ENCODE data around the gene FAM174C. TPM values are rescaled to one million over a fixed set of nuclear protein-coding genes. Genes with fewer than 3 reads are reported as not detected.

The FAM174C gene
- total and polyA plus RNA-seq, 10 of the 15 experiments (the other 5 are each of a cell fraction or from before 2014, with no cell fraction given) = 0.89 to 94.6 (median 43.6) TPM

DNA sequence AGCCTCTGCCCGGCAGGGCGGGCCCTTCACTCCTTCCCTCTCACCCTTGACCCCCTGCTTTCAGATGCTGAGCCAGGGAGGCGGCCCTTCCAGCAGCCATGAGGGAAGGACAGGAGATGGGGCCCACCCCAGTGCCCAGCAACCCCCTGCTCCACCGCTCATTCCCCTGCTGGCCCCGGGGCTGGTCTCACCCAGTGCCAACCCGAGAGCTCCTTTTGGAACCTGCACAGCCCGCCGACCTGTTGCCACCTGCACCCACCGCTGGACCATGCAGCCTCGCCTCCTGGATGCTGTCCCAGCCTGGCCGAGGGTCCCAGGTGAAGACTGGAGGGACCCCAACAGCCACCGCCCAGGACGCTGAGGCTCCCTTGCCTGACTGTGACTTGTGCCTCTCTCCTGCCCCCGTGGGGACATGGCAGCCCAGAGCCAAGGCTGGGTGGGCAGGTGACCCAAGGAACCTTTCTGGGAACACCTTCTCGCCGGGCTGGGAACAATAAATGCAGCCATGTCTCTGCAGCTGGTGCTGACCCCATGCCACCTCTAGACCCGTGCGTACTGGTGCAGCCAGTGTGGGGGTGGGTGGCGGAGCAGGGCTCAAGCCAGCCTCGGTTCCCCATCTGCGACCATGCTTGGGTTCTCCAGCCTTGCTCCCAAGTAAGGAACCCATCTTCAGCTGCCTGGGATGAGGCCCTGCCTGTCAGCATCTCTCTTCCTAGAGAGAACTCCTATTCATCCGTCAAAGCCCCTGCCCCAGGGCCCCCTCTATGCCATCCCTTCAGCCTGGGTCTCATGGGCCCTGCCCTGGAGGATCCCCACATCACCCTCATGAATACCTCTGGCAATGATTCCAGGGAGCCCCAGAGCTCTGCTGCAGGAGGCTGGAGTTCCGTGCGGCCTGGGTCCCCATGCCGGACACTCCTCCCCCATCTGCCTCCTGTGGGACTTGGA, 3.7 kb downstream of the FAM174C start (continued):
- TF ChIP-seq, protein P1, sequence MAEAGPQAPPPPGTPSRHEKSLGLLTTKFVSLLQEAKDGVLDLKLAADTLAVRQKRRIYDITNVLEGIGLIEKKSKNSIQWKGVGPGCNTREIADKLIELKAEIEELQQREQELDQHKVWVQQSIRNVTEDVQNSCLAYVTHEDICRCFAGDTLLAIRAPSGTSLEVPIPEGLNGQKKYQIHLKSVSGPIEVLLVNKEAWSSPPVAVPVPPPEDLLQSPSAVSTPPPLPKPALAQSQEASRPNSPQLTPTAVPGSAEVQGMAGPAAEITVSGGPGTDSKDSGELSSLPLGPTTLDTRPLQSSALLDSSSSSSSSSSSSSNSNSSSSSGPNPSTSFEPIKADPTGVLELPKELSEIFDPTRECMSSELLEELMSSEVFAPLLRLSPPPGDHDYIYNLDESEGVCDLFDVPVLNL (IDR thresholded peaks at IDR 0.05; ENCODE audit: low read depth, low read length) = no peak

DNA sequence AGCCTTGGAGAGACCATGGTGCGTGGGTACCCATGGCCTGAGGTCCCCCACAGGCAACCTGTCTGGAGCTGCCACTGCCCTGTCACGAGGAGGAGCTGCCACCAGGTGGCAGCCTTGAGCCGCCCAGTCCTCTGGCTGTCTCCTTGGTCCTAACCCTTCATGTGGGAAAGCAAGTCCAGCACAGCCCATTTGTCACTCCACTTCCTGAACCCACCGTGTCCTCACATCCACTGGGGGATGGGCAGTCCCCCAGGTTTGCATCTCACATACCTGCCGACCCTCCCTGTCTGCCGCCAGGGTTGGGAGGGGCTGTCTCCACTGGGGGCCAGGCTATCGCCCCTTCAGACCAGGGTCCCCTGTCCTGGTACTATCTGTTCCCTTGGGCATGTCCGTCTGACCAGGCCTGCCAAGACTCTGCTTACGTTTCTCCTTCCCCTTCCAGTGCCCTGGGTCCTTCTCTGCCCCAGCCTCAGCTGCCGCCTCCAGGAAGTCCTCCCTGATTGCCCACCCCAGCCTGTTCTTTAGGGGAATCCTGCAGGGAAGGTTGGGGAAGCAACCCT, 4.5 kb downstream of the FAM174C start:
- CTCF ChIA-PET = interaction anchor here (0.5 to 3.5 kb wide), 20 partner anchors 11 to 519 kb away, joined by 3 to 40 read pairs (median 4); partner anchors contain the start of gene CIRBP
- Histone ChIP-seq H2AFZ (ENCODE audit: control insufficient read depth, low read depth, low read length) (no peak overlapping the region), H3K9me3 (replicated peaks; ENCODE audit: control insufficient read depth, insufficient read depth, low read length) (no peaks in the 10 kb centered on the region), H4K20me1 (ENCODE audit: control insufficient read depth, insufficient read depth) (no peaks in the 10 kb centered on the region; the same call in 1 of the 2 replicates), H3K4me1 (ENCODE audit: control insufficient read depth, insufficient read depth, low read length) (peaks cover 9% of the 10 kb centered on the region), H3K4me3 (no peak overlapping the region), H3K36me3 (ENCODE audit: control insufficient read depth in 2 of 2, insufficient read depth in 2 of 2, low read length in 1 of 2) (peaks cover 7 to 20% of the 10 kb centered on the region in 2 experiments), H3K4me2 (ENCODE audit: control insufficient read depth, insufficient read depth) (no peak overlapping the region), H3K79me2 (ENCODE audit: control insufficient read depth, insufficient read depth, low read length) (peaks cover 17% of the 10 kb centered on the region), H3K27ac (ENCODE audit: control insufficient read depth, insufficient read depth) (no peak overlapping the region), H3K27me3 (replicated peaks in 1 of 2; ENCODE audit: control insufficient read depth in 2 of 2, insufficient read depth in 2 of 2, low read length in 1 of 2) (no peaks in the 10 kb centered on the region; a peak in 1 of 4 replicates), H3K9ac (ENCODE audit: control insufficient read depth, insufficient read depth, low read length) (no peak overlapping the region)
- RAD21 ChIA-PET (ENCODE audit: unreplicated experiment) = interaction anchor here (0.7 to 1.5 kb wide), 8 partner anchors 11 to 163 kb away, joined by 3 to 22 read pairs (median 3); no protein-coding TSS in a partner anchor
- SMC1A ChIA-PET (ENCODE audit: uncharacterized antibody, unreplicated experiment) = interaction anchor here (0.6 to 1.5 kb wide), 5 partner anchors 36 to 103 kb away, joined by 3 to 12 read pairs (median 4); no protein-coding TSS in a partner anchor
- ATAC-seq (peak; percentile 66), FAIRE-seq (peak; percentile 81), DNase-seq (ENCODE audit: low read depth, low spot score) (no peak)
- POLR2A ChIA-PET = interaction anchor here (0.8 to 1.5 kb wide), 2 partner anchors 11 to 35 kb away, joined by 3 to 5 read pairs; partner anchors contain the start of gene CIRBP
- no TSS peak for BruUV-seq (replicated peaks)
- WGBS (ENCODE audit: insufficient coverage, insufficient replicate concordance, low lambda C conversion rate, missing lambda C conversion rate) = 26% methylated on average over 10 of the region's 10 CpGs
- intact Hi-C loops (cut with micrococcal nuclease; ENCODE audit: unreplicated experiment) (loop anchor here (1.0 kb wide), 1 partner anchor 92 kb away; no protein-coding TSS in a partner anchor), in situ Hi-C loops (cut with MboI) (loop anchor here (5.0 kb wide), 1 partner anchor 92 kb away; no protein-coding TSS in a partner anchor)
- TF ChIP-seq BHLHE40 (IDR thresholded peaks at IDR 0.05; ENCODE audit: borderline replicate concordance in 1 of 2, low read depth in 2 of 2, low read length in 1 of 2) (peak; percentile 25 to 42; a peak in 1 of 4 replicates), KDM1A (IDR thresholded peaks at IDR 0.05; ENCODE audit: borderline replicate concordance) (no peak), DPF2 (IDR thresholded peaks at IDR 0.05) (no peak), PAX8 (IDR thresholded peaks at IDR 0.05) (no peak), RB1 (IDR thresholded peaks at IDR 0.05; ENCODE audit: borderline replicate concordance) (peak; percentile 41; the same call in 1 of the 2 replicates), NR2C2 (IDR thresholded peaks at IDR 0.05; ENCODE audit: borderline replicate concordance, control insufficient read depth, insufficient read length, low read depth) (no peak), RAD51 (IDR thresholded peaks at IDR 0.05) (no peak), KLF5 (IDR thresholded peaks at IDR 0.05; ENCODE audit: partially characterized antibody) (no peak)
- TF ChIP-seq, protein P2, sequence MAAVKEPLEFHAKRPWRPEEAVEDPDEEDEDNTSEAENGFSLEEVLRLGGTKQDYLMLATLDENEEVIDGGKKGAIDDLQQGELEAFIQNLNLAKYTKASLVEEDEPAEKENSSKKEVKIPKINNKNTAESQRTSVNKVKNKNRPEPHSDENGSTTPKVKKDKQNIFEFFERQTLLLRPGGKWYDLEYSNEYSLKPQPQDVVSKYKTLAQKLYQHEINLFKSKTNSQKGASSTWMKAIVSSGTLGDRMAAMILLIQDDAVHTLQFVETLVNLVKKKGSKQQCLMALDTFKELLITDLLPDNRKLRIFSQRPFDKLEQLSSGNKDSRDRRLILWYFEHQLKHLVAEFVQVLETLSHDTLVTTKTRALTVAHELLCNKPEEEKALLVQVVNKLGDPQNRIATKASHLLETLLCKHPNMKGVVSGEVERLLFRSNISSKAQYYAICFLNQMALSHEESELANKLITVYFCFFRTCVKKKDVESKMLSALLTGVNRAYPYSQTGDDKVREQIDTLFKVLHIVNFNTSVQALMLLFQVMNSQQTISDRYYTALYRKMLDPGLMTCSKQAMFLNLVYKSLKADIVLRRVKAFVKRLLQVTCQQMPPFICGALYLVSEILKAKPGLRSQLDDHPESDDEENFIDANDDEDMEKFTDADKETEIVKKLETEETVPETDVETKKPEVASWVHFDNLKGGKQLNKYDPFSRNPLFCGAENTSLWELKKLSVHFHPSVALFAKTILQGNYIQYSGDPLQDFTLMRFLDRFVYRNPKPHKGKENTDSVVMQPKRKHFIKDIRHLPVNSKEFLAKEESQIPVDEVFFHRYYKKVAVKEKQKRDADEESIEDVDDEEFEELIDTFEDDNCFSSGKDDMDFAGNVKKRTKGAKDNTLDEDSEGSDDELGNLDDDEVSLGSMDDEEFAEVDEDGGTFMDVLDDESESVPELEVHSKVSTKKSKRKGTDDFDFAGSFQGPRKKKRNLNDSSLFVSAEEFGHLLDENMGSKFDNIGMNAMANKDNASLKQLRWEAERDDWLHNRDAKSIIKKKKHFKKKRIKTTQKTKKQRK (IDR thresholded peaks at IDR 0.05; ENCODE audit: low read depth, low read length) = no peak
- TF ChIP-seq, protein P3, sequence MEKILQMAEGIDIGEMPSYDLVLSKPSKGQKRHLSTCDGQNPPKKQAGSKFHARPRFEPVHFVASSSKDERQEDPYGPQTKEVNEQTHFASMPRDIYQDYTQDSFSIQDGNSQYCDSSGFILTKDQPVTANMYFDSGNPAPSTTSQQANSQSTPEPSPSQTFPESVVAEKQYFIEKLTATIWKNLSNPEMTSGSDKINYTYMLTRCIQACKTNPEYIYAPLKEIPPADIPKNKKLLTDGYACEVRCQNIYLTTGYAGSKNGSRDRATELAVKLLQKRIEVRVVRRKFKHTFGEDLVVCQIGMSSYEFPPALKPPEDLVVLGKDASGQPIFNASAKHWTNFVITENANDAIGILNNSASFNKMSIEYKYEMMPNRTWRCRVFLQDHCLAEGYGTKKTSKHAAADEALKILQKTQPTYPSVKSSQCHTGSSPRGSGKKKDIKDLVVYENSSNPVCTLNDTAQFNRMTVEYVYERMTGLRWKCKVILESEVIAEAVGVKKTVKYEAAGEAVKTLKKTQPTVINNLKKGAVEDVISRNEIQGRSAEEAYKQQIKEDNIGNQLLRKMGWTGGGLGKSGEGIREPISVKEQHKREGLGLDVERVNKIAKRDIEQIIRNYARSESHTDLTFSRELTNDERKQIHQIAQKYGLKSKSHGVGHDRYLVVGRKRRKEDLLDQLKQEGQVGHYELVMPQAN (conservative IDR thresholded peaks at IDR 0.05) = no peak

All from GM12878 (cell line).